OCI-LY3 (cell line): ENCODE measurements around the gene RPS21.

Experiments
- H2AFZ ChIP-seq: fragments of 200-600, 300-600 bp; shearing (Covaris generic); 2 replicates; pipeline ENCODE4 v1.6.0; 2014; ENCODE audit warnings: antibody characterized with exemption, low read depth, low read length
- H3K27ac ChIP-seq: fragments of 200-600, 300-600 bp; sonication (generic); 2 replicates; pipeline ENCODE4 v1.5.1; 2014; ENCODE audit warnings: mild to moderate bottlenecking, low read length, moderate library complexity, mixed read lengths
- H3K27me3 ChIP-seq: fragments of 200-600, 300-600 bp; sonication (generic); 2 replicates; pipeline ENCODE4 v1.6.1; 2014; ENCODE audit warnings: low read depth, low read length, mixed read lengths
- H3K36me3 ChIP-seq: fragments of 200-600, 300-600 bp; sonication (generic); replicated peaks from 2 replicates; pipeline ENCODE3; 2014; ENCODE audit warnings: low read depth, low read length, mixed read lengths
- H3K4me1 ChIP-seq: fragments of 300-600, 200-600 bp; sonication (generic); 2 replicates; pipeline ENCODE4 v1.6.1; 2014; ENCODE audit warnings: low read length, mixed read lengths
- H3K4me2 ChIP-seq: fragments of 200-600, 300-600 bp; sonication (generic); 2 replicates; pipeline ENCODE4 v1.6.1; 2014; ENCODE audit warnings: low read length, mixed read lengths
- H3K4me3 ChIP-seq: fragments of 300-600, 200-600 bp; sonication (generic); 2 replicates; pipeline ENCODE4 v1.5.1; 2014; ENCODE audit warnings: antibody characterized with exemption, mild to moderate bottlenecking, low read length, moderate library complexity
- H3K79me2 ChIP-seq: fragments of 300-600, 200-600 bp; shearing (Covaris generic); 2 replicates; pipeline ENCODE4 v1.6.1; 2014; ENCODE audit warnings: mild to moderate bottlenecking, low read length, mixed read lengths
- H3K9ac ChIP-seq: fragments of 300-600, 200-600 bp; shearing (Covaris generic); 2 replicates; pipeline ENCODE4 v1.6.0; 2014; ENCODE audit warnings: mild to moderate bottlenecking, low read length, moderate library complexity
- H3K9me3 ChIP-seq: fragments of 200-600, 300-600 bp; shearing (Covaris generic); 2 replicates; pipeline ENCODE4 v1.6.1; 2014; ENCODE audit warnings: low read length, mixed read lengths; ENCODE audit not compliant: insufficient read depth
- H4K20me1 ChIP-seq: fragments of 200-600, 300-600 bp; sonication (generic); 2 replicates; pipeline ENCODE4 v1.6.1; 2016; ENCODE audit warnings: low read length, mixed read lengths; ENCODE audit not compliant: insufficient read depth
- CTCF ChIP-seq: fragments of 200-600, 300-600 bp; sonication (generic); IDR thresholded peaks from 2 replicates; pipeline ENCODE4 v1.5.1; 2014; ENCODE audit warnings: antibody characterized with exemption, low read length, low read depth
- EZH2phosphoT487 ChIP-seq: fragments of 200-600 bp; shearing (Covaris generic); IDR thresholded peaks from 2 replicates; pipeline ENCODE4 v1.6.1; 2018; ENCODE audit warnings: antibody characterized with exemption, mixed run types, low read depth

RPS21 gene

GRCh38 chr20:62357187-62357667 is 29.7 kb upstream of the RPS21 start:
- no peaks in the 10 kb centered on the region for H3K36me3 ChIP-seq
- H2AFZ ChIP-seq, result no peak overlapping the region

GRCh38 chr20:62357681-62358080 is 29.2 kb upstream of the RPS21 start:
- Histone ChIP-seq H2AFZ (no peak overlapping the region), H3K9ac (no peak overlapping the region), H3K4me1 (no peaks in the 10 kb centered on the region), H3K27me3 (no peaks in the 10 kb centered on the region), H3K4me2 (no peak overlapping the region), H3K4me3 (no peak overlapping the region), H3K27ac (no peak overlapping the region), H4K20me1 (peaks cover 7% of the 10 kb centered on the region; the same call in 1 of the 2 replicates), H3K36me3 (no peaks in the 10 kb centered on the region), H3K9me3 (no peaks in the 10 kb centered on the region), H3K79me2 (no peaks in the 10 kb centered on the region)
- TF ChIP-seq CTCF (no peak), EZH2phosphoT487 (no peak)

More at GRCh38 chr20:62357187-62357667, 29.7 kb upstream of the RPS21 start:
- no peak overlapping the region for H3K4me2 ChIP-seq
- H3K79me2 ChIP-seq, result no peaks in the 10 kb centered on the region
- TF ChIP-seq CTCF (no peak), EZH2phosphoT487 (no peak)
- H4K20me1 ChIP-seq, result peaks cover 3% of the 10 kb centered on the region; the same call in 1 of the 2 replicates
- H3K4me1 ChIP-seq, result no peaks in the 10 kb centered on the region
- no peak overlapping the region for H3K9ac ChIP-seq
- no peak overlapping the region for H3K27ac ChIP-seq
- H3K9me3 ChIP-seq, result no peaks in the 10 kb centered on the region
- H3K4me3 ChIP-seq, result no peak overlapping the region
- no peaks in the 10 kb centered on the region for H3K27me3 ChIP-seq

GRCh38 chr20:62358171-62359042 is 28.5 kb upstream of the RPS21 start:
- H3K27me3 ChIP-seq, result no peaks in the 10 kb centered on the region
- no peak overlapping the region for H3K27ac ChIP-seq
- no peak overlapping the region for H3K4me3 ChIP-seq
- H3K9ac ChIP-seq, result no peak overlapping the region
- peaks cover 7% of the 10 kb centered on the region; the same call in 1 of the 2 replicates for H4K20me1 ChIP-seq
- no peak overlapping the region for H2AFZ ChIP-seq
- no peaks in the 10 kb centered on the region for H3K9me3 ChIP-seq
- H3K4me1 ChIP-seq, result no peaks in the 10 kb centered on the region
- no peaks in the 10 kb centered on the region for H3K36me3 ChIP-seq
- TF ChIP-seq EZH2phosphoT487 (no peak), CTCF (no peak)
- no peaks in the 10 kb centered on the region for H3K79me2 ChIP-seq
- no peak overlapping the region for H3K4me2 ChIP-seq

- no peaks in the 10 kb centered on the region for H3K27me3 ChIP-seq
- H4K20me1 ChIP-seq, result peaks cover 7% of the 10 kb centered on the region; the same call in 1 of the 2 replicates
- H3K4me3 ChIP-seq, result no peak overlapping the region
- H3K9ac ChIP-seq, result no peak overlapping the region
- H3K36me3 ChIP-seq, result no peaks in the 10 kb centered on the region
- H2AFZ ChIP-seq, result no peak overlapping the region
- no peak overlapping the region for H3K4me2 ChIP-seq
- H3K79me2 ChIP-seq, result no peaks in the 10 kb centered on the region
- H3K4me1 ChIP-seq, result no peaks in the 10 kb centered on the region
- TF ChIP-seq EZH2phosphoT487 (no peak), CTCF (no peak)
- no peaks in the 10 kb centered on the region for H3K9me3 ChIP-seq
- no peak overlapping the region for H3K27ac ChIP-seq
These were observed 27.8 kb upstream of the RPS21 start for GRCh38 chr20:62359043-62359490.
